Stomach (tissue), 4 donors: ENCODE measurements around the gene PLPPR3.
"Not testable (repeated sequence)": the region's sequence is repeated elsewhere in the genome, so short reads cannot be mapped to it uniquely, and the experiment has no call there.

Experiments
- EP300 ChIP-seq: sonication (generic); formaldehyde crosslinking; IDR thresholded peaks from one replicate; pipeline ENCODE4 v1.6.1; 2017; ENCODE audit warnings: antibody characterized with exemption
- POLR2A ChIP-seq, 4 donors: fragments of 450-650 bp; IDR thresholded peaks; one replicate each; pipeline ENCODE4 v1.6.1; 2016; ENCODE audit warnings: antibody characterized with exemption in 4 of 4, control low read depth in 2 of 4, mild to moderate bottlenecking in 1 of 4, moderate library complexity in 1 of 4
- POLR2AphosphoS5 ChIP-seq, 3 donors: sonication (generic); formaldehyde crosslinking; IDR thresholded peaks; one replicate each; pipeline ENCODE4 v1.6.1; 2016; ENCODE audit warnings: antibody characterized with exemption in 3 of 3
- TF ChIP-seq, protein P1 (sequence below), 7 experiments: fragments of 450-650 bp in 4 of 7; fragments of 200-600 bp in 3 of 7; sonication (generic) in 3 of 7; IDR thresholded peaks; one replicate each; pipeline ENCODE4 v1.5.1; 2016 to 2019; ENCODE audit warnings: antibody characterized with exemption in 7 of 7, control low read depth in 2 of 7, mild to moderate bottlenecking in 1 of 7

GRCh38 chr19:853614-854220 lies 32.0 kb upstream of the PLPPR3 start:
- TF ChIP-seq, protein P1, sequence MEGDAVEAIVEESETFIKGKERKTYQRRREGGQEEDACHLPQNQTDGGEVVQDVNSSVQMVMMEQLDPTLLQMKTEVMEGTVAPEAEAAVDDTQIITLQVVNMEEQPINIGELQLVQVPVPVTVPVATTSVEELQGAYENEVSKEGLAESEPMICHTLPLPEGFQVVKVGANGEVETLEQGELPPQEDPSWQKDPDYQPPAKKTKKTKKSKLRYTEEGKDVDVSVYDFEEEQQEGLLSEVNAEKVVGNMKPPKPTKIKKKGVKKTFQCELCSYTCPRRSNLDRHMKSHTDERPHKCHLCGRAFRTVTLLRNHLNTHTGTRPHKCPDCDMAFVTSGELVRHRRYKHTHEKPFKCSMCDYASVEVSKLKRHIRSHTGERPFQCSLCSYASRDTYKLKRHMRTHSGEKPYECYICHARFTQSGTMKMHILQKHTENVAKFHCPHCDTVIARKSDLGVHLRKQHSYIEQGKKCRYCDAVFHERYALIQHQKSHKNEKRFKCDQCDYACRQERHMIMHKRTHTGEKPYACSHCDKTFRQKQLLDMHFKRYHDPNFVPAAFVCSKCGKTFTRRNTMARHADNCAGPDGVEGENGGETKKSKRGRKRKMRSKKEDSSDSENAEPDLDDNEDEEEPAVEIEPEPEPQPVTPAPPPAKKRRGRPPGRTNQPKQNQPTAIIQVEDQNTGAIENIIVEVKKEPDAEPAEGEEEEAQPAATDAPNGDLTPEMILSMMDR (IDR thresholded peaks at IDR 0.05) = not testable (repeated sequence)
- not testable (repeated sequence) for TF ChIP-seq POLR2AphosphoS5 (IDR thresholded peaks at IDR 0.05); EP300; POLR2A (IDR thresholded peaks at IDR 0.05)
